Measurements from ENCODE around the gene PPP1R11.

PPP1R11 gene

GRCh38 chr6:30061858-30062458 lies 5.0 kb upstream of the PPP1R11 start:
- DNase-seq (ENCODE audit: low read depth) = no peak
- TF ChIP-seq, protein P1, sequence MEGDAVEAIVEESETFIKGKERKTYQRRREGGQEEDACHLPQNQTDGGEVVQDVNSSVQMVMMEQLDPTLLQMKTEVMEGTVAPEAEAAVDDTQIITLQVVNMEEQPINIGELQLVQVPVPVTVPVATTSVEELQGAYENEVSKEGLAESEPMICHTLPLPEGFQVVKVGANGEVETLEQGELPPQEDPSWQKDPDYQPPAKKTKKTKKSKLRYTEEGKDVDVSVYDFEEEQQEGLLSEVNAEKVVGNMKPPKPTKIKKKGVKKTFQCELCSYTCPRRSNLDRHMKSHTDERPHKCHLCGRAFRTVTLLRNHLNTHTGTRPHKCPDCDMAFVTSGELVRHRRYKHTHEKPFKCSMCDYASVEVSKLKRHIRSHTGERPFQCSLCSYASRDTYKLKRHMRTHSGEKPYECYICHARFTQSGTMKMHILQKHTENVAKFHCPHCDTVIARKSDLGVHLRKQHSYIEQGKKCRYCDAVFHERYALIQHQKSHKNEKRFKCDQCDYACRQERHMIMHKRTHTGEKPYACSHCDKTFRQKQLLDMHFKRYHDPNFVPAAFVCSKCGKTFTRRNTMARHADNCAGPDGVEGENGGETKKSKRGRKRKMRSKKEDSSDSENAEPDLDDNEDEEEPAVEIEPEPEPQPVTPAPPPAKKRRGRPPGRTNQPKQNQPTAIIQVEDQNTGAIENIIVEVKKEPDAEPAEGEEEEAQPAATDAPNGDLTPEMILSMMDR (conservative IDR thresholded peaks at IDR 0.05; ENCODE audit: low read depth, low read length) = no peak
- peak overlapping the region; percentile 100 for H3K4me3 ChIP-seq (ENCODE audit: low read length)

DNA sequence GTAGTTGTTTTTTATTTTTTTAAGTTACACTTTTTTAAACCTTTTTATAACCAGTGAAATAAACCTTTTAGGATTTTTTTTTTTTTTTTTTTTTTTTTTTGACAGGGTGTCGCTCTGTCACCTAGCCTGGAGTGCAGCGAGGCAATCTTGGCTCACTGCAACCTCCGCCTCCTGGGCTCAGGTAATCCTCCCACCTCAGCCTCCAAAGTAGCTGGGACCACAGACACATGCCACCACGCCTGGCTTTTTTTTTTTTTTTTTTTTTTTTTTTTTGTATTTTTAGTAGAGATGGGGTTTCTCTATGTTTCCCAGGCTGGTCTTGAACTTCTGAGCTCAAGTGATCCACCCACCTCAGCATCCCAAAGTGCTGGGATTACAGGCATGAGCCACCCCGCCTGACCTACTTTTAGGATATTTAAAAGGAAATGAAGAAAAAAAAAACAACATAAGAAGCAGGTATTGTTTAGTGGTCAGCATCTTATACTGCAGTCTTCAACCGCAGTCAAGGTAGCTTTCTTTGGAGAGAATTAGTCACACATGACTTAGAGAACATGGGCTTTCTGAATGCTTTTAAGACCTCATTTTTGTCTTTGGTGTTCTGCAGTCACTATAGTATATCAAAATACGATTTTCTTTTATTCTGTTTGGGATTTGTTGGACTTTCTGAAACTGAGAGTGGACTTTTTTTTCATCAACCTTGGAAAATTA lies 4.4 kb upstream of the PPP1R11 start:
- H3K4me3 ChIP-seq (ENCODE audit: low read length) = peak overlapping the region; percentile 100
- DNase-seq (ENCODE audit: low read depth) = no peak
- TF ChIP-seq, protein P1 (conservative IDR thresholded peaks at IDR 0.05; ENCODE audit: low read depth, low read length) = no peak

DNA sequence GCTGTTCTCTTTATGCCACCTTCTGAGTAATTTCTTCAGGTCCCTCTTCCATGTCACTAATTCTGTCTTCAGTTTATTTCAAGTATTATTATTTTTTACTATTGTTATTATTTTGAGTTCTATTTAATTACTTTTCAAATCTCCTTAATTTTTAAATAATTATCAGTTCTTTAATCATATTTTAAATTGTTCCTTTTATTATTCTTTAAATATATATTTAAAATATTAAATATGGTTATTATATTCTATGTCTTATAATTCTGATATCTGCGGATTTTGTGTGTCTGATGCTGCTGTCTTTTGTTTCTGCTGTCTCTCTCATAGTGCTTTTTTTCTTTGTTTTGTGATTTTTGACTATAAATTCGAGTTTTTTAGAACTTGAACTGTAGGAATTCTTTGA lies 3.7 kb upstream of the PPP1R11 start:
- no peak for DNase-seq (ENCODE audit: low read depth)
- TF ChIP-seq, protein P1 (conservative IDR thresholded peaks at IDR 0.05; ENCODE audit: low read depth, low read length) = no peak
- no peak overlapping the region for H3K4me3 ChIP-seq (ENCODE audit: low read length)

- H3K4me3 ChIP-seq (ENCODE audit: low read length) = peak overlapping the region; percentile 85
- TF ChIP-seq, protein P1 (conservative IDR thresholded peaks at IDR 0.05; ENCODE audit: low read depth, low read length) = no peak
- DNase-seq (ENCODE audit: low read depth) = no peak
Observed at GRCh38 chr6:30066082-30066481, 916 bp upstream of the PPP1R11 start.

- TF ChIP-seq, protein P1 (conservative IDR thresholded peaks at IDR 0.05; ENCODE audit: low read depth, low read length) = no peak
- DNase-seq (ENCODE audit: low read depth) = no peak
Observed at GRCh38 chr6:30067460-30068139, 602 bp downstream of the PPP1R11 start.

GRCh38 chr6:30071081-30071818 lies 4.3 kb downstream of the PPP1R11 start:
- TF ChIP-seq, protein P1 (conservative IDR thresholded peaks at IDR 0.05; ENCODE audit: low read depth, low read length) = peak; percentile 18
- no peak for DNase-seq (ENCODE audit: low read depth)
- H3K4me3 ChIP-seq (ENCODE audit: low read length) = no peak overlapping the region

More at GRCh38 chr6:30067460-30068139, 602 bp downstream of the PPP1R11 start:
- peak overlapping the region; percentile 85 for H3K4me3 ChIP-seq (ENCODE audit: low read length)

Data from retinal pigment epithelial cell (primary cell).